Spleen (tissue), 7 donors: ENCODE results near the gene ADCY2.

Experiments
- POLR2AphosphoS5 ChIP-seq, 3 donors: sonication (generic); formaldehyde crosslinking; IDR thresholded peaks; one replicate each; pipeline ENCODE4 v1.5.1; 2017; ENCODE audit warnings: antibody characterized with exemption in 3 of 3
- TF ChIP-seq, protein P1 (sequence below), 11 experiments: fragments of 200-600 bp in 7 of 11; fragments of 450-650 bp in 4 of 11; sonication (generic) in 4 of 11; IDR thresholded peaks in 8 of 11; conservative IDR thresholded peaks in 3 of 11; 1 replicate in 7 of 11; 2 replicates in 4 of 11; pipeline versions ENCODE4 v1.4.0 to v1.8.0; 2016 to 2021; ENCODE audit warnings: antibody characterized with exemption in 11 of 11, inconsistent platforms in 4 of 11, mild to moderate bottlenecking in 1 of 11
- donor health status: DM: no; HTN: no; CAD: no; lungs with moderate emphysema.
- donor health status: DM: no; HTN: no; CAD: no.
- donor health status: DM: no; HTN: no; CAD: no.

DNA sequence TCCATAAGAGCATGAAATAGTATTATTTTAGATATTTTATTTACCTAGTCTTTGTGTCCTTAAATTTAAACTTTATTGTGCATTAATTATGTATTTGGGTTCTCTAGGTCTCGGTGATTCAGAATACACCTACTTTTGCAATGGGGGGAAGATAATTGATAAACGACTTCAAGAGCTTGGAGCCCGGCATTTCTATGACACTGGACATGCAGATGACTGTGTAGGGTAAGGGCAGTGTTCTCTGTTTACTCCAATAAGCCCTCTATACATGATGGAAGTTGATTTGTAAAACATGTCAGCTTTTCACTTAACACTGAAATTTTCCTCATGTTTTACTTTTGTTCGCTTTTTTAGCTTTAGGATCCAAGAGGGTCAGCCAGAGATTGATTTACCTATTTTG lies 479.2 kb downstream of the ADCY2 start:
- no peak for TF ChIP-seq POLR2AphosphoS5 (IDR thresholded peaks at IDR 0.05)
- TF ChIP-seq, protein P1, sequence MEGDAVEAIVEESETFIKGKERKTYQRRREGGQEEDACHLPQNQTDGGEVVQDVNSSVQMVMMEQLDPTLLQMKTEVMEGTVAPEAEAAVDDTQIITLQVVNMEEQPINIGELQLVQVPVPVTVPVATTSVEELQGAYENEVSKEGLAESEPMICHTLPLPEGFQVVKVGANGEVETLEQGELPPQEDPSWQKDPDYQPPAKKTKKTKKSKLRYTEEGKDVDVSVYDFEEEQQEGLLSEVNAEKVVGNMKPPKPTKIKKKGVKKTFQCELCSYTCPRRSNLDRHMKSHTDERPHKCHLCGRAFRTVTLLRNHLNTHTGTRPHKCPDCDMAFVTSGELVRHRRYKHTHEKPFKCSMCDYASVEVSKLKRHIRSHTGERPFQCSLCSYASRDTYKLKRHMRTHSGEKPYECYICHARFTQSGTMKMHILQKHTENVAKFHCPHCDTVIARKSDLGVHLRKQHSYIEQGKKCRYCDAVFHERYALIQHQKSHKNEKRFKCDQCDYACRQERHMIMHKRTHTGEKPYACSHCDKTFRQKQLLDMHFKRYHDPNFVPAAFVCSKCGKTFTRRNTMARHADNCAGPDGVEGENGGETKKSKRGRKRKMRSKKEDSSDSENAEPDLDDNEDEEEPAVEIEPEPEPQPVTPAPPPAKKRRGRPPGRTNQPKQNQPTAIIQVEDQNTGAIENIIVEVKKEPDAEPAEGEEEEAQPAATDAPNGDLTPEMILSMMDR (IDR thresholded peaks at IDR 0.05 in 8 of 11, conservative IDR thresholded peaks at IDR 0.05 in 3 of 11), result no peak
